Left colon (tissue), 2 donors: ENCODE results near the gene C14orf180. TPM values are rescaled to one million over a fixed set of nuclear protein-coding genes. Genes with fewer than 3 reads are reported as not detected.

Experiments used
- ATAC-seq: fragments of 200-7000 bp; cut with Tn5 transposase; one replicate; pipeline ENCODE4 v1.9.1; 2020; ENCODE audit warnings: mild to moderate bottlenecking, moderate library complexity
- DNase-seq, 2 donors: peaks; one replicate each; pipeline ENCODE4 v3.0.0-alpha.2; 2020
- intact Hi-C, 2 donors: fragments of 100-400 bp; cut with DNase I in 1 of 2; cut with micrococcal nuclease in 1 of 2; formaldehyde crosslinking; loops; one replicate each; pipeline versions ENCODE4 v1.11.2 to v1.14.0; 2022; cut with DNase I, micrococcal nuclease
- total RNA-seq, 2 donors: library from RNA; stranded (reverse); fragmentation: NEBNext Ultra II Directional; extraction: Animal tissue kit (Norgen Biotek cat#: 25700); gene quantifications; one replicate each; pipeline ENCODE4 v1.2.1, GENCODE V29; 2021
- donor health status: DM: no; HTN: no; CAD: no.
- donor health status: DM: yes; HTN: yes; CAD: no.

The C14orf180 gene
- total RNA-seq, 2 donors from 2014 or later: 0.58 to 1.0 TPM

DNA sequence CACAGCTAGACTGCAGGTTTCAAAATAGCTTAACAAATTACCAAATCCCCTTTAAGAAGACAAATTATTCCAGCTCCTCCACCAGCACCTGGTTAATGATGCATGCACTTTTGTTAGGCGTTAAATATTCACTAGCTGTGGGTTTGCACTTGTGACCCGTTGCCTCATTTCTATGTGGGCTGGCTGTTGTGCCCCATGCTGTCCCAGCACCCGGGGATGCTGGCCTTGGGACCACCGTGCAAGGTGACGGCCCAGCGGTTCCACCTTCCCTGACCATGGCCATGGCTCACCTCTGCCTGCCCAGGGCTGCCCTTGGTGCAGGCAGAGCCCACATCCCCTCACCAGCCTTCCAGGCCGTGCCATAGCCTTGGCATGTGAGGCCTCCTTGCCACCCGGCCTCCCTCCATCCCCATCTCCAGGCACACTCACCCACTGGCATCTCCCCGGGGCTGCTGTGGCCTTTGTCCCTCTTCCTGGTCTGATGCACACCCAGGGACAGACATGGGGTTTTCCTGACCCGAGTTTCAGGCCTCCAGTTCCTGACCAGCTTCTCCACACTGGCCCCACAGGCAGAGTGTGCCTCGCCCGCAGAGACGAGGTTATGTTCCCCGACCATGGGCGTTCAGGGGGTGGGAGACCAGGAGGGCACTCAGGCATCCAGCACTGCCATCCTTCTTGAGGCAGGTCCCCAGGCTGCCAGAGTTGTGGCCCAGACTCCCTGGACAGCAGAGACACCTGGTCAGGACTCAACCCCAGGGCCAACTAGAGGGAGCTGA, 20.3 kb upstream of the C14orf180 start:
- DNase-seq (peak in 1 of 2 donors; percentile 0), ATAC-seq (no peak)
- intact Hi-C loops: no loop called here

- intact Hi-C loops: loop anchor here in 1 of 2 donors (5.0 kb wide), 1 partner anchor 423 kb away; the partner anchor contains the start of gene KIF26A
- no peak for DNase-seq
- no peak for ATAC-seq
These were observed 19.6 kb upstream of the C14orf180 start for GRCh38 chr14:104559804-104560585.

GRCh38 chr14:104560586-104560945, 19.0 kb upstream of the C14orf180 start:
- ATAC-seq (no peak), DNase-seq (no peak)
- intact Hi-C loops: loop anchor here in 1 of 2 donors (5.0 kb wide), 1 partner anchor 423 kb away; the partner anchor contains the start of gene KIF26A

- DNase-seq (no peak), ATAC-seq (no peak)
- intact Hi-C loops: loop anchor here in 1 of 2 donors (5.0 kb wide), 1 partner anchor 424 kb away; the partner anchor contains the start of gene KIF26A
These were observed 18.4 kb upstream of the C14orf180 start for GRCh38 chr14:104561124-104561557.

GRCh38 chr14:104561632-104562495, 17.7 kb upstream of the C14orf180 start:
- intact Hi-C loops: loop anchor here in 1 of 2 donors (5.0 kb wide), 1 partner anchor 425 kb away; the partner anchor contains the start of gene KIF26A

DNA sequence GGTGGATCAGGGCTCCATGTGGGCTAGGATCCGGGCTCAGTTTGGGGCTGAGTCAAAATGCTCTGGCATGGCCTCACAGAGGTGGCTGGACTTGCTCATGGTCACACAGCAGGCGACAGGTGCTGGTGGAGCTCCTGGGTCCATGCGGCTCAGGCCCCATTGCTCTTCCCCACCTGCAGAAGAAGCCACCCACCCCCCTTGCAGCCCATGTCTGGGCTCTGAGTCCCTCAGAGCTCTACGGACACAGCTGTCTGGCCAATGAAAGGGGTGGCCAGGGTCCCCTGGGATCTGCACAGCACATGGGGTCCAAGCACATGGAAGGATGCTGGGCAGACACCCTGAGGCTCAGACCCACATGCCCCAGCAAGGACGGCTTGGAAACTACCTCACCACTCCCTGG, 17.0 kb upstream of the C14orf180 start:
- intact Hi-C loops: loop anchor here in 1 of 2 donors (5.0 kb wide), 1 partner anchor 425 kb away; the partner anchor contains the start of gene KIF26A
- DNase-seq (no peak), ATAC-seq (no peak)

More at GRCh38 chr14:104561632-104562495, 17.7 kb upstream of the C14orf180 start:
- DNase-seq (no peak), ATAC-seq (no peak)

GRCh38 chr14:104563191-104563741, 16.3 kb upstream of the C14orf180 start:
- ATAC-seq (no peak), DNase-seq (no peak)
- intact Hi-C loops: loop anchor here in 1 of 2 donors (5.0 kb wide), 1 partner anchor 426 kb away; the partner anchor contains the start of gene KIF26A

- DNase-seq (peak; percentile 52 to 76), ATAC-seq (peak; percentile 91)
- intact Hi-C loops: loop anchor here in 1 of 2 donors (5.0 kb wide), 1 partner anchor 427 kb away; the partner anchor contains the start of gene KIF26A
These were observed 15.6 kb upstream of the C14orf180 start for GRCh38 chr14:104563742-104564615.

- intact Hi-C loops: loop anchor here (5.0 kb wide), 1 partner anchor 428 kb away; the partner anchor contains the start of gene KIF26A (in 2 of the 2)
- ATAC-seq: no peak
- no peak for DNase-seq
These were observed 14.6 kb upstream of the C14orf180 start for GRCh38 chr14:104564744-104565679.

- DNase-seq (no peak), ATAC-seq (no peak)
- intact Hi-C loops: loop anchor here in 1 of 2 donors (5.0 kb wide), 1 partner anchor 430 kb away; the partner anchor contains the start of gene KIF26A
These were observed 12.2 kb upstream of the C14orf180 start for GRCh38 chr14:104567141-104567956.

GRCh38 chr14:104567957-104568225, 11.7 kb upstream of the C14orf180 start:
- intact Hi-C loops: loop anchor here in 1 of 2 donors (5.0 kb wide), 1 partner anchor 431 kb away; the partner anchor contains the start of gene KIF26A
- ATAC-seq: no peak
- DNase-seq: no peak

- DNase-seq (no peak), ATAC-seq (no peak)
- intact Hi-C loops: loop anchor here in 1 of 2 donors (5.0 kb wide), 1 partner anchor 431 kb away; the partner anchor contains the start of gene KIF26A
These were observed 10.9 kb upstream of the C14orf180 start for GRCh38 chr14:104568620-104569019.

- intact Hi-C loops: loop anchor here in 1 of 2 donors (5.0 kb wide), 1 partner anchor 432 kb away; the partner anchor contains the start of gene KIF26A
These were observed 10.1 kb upstream of the C14orf180 start for GRCh38 chr14:104569435-104569834.

DNA sequence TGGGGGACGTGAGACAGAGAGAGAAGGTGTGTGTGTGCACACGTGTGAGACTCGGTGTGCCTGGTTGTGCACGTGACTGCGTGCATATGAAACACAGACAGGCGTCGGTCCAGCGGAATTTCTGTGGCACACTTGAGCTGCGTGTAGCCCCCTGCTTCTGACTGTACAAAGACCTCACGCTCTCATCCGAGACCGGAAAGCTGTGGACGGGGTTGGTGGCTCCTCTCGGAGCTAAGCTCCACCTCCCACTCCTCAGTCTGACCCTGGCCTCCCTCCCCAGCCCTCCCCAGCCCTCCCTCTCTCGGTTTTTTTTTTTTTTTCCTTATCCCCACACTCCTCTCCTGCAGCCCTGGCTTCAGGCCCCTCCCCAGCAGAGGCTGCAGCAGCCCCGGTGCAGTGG, 8.3 kb upstream of the C14orf180 start:
- ATAC-seq: no peak
- DNase-seq: no peak
- intact Hi-C loops: no loop called here

More at GRCh38 chr14:104569435-104569834, 10.1 kb upstream of the C14orf180 start:
- ATAC-seq (no peak), DNase-seq (no peak)

- ATAC-seq (no peak), DNase-seq (no peak)
- intact Hi-C loops: no loop called here
These were observed 7.4 kb upstream of the C14orf180 start for GRCh38 chr14:104572024-104572626.
